ENCODE data around the gene H2AZ1.
"Not testable (repeated sequence)": the region's sequence is repeated elsewhere in the genome, so short reads cannot be mapped to it uniquely, and the experiment has no call there.

The H2AZ1 gene

DNA sequence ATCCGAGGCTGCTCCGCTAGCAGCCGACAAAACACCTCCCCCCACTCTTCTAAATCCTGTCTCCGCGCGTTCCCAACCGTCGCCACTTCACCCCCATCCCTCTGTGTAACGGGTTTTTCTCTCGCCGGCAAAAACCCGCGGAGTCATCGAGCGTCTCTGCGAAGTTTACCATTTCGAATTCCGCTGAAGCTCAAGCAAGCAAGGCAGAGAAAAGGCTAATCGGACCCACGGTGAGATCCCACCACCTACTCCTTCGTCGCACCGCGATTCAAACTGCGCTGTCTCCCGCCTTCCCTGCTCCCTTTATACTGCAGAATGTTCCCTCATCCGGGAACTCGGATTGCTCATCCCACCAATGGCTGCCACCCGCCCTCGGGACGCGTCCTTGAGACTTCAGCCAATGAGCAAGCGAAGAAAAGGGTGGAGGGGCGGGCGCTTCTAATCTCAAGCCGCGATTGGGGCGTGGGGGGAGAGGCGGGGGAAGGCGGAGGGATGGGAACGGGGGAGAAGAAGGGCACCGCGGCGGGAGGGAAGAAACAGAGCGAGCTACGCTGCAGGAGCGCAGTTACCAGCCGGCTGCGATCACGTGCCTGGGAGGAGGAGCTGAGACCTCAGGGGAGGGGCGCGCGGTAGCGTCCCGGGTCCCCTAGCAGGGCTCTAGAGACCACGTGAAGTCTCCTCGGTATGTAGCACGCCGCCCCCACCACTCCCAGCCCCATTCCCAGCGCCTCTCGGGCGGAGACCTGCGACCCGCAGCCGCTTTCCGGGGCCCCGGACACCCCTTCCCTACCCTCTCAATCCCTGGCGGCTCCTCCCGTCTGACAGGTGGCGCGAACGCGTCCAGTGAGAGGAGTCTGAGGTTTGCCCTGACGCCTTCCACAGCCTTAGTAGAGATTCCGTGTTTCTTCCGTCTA is at the start of gene H2AZ1:
Gene H2AZ1, minus strand, starts transcription at position 277 of the 914 bp plus-strand sequence. Its CDS starts 105 bp downstream, at position 172.
- peak; percentile 99 for DNase-seq

DNA sequence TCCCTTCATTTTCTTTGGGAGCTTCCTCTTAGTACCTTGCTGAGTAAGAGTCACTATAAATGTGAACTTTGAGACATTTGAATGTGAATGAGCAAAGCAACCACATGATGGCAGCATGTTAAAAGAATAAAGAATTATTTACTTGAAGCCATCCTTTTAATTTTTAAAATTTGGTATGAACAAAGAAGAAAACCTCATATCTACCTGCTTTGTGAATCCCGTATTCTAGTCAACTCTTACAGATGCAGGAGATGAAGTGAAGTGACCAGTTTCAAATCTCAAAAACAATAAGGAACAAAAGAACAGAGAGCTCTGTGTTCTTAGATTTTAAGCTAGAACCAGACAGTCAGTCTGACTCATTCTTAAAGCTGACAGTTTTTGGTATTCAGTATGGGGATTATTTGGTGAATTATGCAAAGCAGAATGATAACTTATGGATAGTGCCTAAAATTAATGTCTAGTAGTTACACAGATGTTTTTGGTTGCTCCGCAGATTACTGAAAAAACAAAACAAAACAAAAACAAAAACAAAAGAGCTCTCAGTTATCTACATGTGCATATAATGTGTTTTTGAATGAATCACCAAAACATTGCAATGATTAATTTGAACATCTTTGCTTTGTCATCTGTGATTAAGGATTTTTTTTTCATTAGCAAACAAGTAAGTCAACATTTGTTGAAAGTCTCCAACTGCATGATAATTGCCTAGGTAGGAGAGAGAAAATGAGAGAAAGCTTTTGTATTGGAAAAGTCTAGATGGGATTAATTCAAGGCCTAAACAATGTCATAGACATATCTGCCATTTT is 48.2 kb upstream of the H2AZ1 start:
- peak in 1 of 2 donors; percentile 0 for DNase-seq

DNA sequence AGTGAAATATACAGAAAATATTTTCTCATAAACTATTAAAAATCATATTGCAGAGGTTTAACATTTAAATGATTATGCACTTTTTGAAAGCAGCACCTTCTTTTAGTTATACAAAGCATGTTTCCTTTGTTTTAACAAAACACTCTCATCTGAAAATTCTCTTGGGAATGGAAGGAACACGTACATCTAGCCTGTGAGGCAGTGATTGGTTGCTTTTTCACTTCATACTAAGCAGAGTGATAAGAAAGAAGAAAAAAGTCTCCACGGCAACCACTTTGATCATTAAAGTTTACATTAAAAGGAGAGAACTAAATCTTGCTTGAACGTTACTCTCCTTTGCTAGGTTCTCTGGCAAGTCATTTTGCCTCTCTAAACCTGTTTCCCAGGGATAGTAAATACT is 41.7 kb upstream of the H2AZ1 start:
- no peak for DNase-seq

DNA sequence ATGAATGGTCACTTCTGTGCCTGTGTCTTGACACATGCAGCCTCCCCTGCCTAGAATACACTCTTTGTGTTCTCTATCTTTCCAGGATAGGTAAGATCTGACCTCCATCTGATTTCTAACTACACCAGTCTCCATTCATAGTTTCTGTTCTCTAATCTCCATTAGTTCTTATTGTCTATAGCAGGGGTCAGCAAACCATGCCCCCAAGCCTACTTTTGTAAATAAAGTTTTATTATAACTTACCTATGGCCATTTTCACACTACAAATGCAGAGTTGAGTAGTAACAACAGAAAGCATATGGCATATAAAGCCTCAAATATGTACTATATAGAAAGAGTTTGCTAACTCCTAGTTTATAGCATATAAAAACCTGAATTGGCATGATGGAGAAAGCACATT is 37.6 kb upstream of the H2AZ1 start:
- no peak for DNase-seq

DNA sequence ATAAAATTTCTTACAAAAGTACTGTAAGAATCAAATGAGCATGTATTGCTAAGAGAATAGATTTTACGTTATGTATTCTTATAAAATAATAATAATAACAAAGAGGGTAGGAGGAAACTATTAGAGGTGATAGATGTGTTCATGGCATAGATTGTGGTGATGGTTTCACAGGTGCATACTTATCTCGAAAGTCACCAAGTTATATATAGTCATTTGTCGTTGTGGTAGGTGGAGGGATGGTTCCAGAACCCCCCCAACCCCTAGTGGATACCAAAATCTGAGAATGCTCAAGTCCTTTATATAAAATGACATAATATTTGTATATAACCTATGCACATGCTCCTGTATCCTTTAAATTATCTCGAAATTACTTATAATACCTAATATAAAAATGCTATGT is 36.7 kb upstream of the H2AZ1 start:
- no peak for DNase-seq

DNA sequence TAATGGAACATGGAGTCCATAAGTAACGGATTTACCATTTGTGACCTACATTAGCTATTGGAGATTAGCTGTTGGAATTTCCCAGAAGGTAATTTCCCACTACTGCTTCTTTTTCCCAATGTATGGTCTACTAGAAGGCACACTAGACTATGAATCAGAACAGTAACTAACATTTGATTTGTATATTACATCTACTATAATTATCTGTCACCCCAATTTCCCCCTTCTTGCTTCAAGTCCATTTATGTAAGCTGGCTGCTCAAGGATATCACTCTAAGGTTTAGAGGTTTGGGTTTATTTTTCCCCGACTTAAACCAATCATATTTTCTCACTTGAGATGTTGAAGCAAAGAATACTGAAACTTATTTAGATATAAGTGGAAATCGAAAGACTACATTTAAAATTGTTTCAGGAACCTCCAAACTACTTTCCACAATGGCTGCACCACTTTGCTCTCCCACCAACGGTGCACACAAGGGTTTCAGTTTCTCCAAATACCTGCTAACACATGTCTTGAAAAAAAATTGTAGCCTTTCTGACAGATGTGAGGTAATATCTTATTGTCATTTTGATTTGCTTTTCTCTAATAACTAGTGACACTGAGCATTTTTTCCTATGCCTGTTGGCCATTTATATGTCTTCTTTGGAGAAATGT is 33.3 kb upstream of the H2AZ1 start:
- DNase-seq = peak in 1 of 2 donors; percentile 2

DNA sequence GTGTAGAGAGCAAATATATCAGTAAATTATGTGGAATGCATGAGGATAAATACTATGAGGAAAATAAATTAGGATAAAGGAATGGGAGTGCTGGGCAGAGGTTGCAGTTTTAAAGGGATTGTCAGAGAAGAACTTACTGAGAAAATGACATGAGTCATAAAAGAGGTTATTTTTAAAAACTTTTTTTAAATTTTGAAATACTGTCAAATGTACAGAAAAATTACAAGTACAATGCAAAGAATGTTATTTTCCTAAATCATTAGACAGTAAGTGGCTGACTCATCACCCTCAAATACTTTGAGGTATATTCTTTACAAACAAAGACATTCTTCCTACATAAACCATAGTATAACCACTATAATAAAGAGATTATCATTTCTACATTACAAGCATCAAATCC is 29.8 kb upstream of the H2AZ1 start:
- no peak for DNase-seq

DNA sequence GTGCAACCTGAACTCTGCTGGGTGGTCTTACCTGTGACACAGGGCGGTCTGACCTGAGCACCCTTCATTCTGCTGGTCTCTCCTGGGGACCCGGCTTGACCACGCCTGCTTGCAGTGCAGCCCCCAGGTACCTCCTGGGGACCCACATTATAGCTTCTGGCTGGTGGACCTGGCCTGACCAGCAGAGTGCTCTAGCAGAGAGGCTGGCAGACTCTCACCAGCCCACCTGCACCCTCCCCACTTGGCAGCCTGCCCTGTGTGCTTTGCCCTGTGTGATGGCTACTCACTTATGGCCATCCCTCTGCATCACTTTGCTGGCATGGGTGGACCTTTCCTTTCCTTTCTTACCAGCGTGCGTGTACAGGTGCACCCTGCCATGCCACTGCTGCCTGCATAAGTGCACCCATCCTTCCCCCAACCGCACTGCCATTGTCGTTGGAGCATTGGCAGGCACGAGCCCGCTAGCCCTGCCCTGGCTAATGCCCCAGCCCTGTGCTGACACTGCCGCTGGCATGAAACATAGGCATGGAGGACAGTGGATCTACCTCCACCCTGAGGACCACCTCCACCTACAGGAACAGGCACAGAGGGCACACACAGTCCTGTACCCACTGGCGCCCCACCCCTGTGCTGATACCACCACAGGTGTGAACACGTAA is 21.5 kb upstream of the H2AZ1 start:
- no peak for DNase-seq

DNA sequence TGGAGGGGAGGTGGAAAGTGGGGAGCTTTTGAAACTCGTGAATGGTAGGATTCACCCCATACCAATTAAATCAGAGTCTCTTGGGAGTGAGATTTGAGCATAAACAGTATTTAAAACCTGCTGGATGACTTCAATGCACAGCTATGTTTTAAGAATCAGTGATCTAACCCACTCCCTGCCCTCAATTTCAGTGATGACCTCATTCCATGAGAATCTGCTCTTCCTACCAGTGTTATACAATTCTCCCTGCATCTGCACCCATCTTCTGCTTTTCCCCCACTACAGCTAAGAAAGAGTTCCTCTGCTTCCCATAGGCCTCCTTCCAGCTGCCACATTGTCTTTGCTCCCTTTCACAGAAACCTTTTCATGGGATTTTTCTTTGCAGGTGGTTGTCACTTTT is 18.3 kb upstream of the H2AZ1 start:
- no peak for DNase-seq

DNA sequence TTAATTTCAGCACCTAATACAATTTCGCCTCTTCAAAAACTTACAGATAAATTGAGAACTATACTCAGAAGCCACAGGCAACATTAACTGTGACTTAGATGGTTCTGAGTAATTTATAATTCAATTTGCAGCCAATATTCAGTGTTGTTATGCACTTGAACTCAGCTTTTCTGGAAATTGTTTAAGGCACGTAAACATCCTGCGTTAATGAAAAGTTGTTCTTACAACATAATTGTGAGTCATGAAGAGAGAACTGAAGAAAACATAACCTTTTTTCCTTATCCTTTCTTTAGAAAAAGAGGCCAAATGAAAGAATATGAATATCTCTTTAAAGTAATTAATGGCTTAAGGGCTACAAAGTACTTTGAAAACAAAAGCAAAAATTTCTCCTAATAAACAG is 16.6 kb upstream of the H2AZ1 start:
- no peak for DNase-seq

DNA sequence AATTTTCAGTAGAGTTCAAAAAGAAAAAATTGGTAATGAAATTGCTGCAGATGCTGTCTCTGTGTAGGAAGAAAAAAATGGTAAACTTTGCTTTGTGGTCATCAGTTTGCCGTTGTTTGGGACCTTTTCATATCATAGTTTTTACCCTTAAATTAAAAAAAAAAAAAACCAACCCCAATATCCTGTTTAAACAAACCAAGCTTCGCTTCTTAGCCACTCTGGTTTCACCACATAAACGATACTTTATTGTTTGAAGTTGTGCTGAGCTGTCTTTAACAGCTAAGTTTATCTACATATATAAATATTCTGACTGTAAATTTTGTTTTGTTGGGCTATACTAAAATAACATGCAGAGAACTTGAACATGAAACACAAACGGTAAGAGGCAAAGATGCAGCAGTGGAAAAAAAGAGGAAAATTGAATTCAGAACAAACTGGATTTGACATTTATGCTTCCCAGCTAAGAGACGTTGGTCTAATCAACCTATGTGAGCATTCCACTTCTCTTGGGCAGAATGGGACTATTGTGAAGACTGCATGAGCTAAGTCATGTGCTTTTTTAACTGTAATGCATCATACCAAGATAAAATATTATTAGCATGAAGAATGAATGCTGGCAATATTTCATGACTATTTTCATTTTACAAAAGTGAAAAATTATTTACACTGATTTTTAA is 15.7 kb upstream of the H2AZ1 start:
- DNase-seq = no peak

DNA sequence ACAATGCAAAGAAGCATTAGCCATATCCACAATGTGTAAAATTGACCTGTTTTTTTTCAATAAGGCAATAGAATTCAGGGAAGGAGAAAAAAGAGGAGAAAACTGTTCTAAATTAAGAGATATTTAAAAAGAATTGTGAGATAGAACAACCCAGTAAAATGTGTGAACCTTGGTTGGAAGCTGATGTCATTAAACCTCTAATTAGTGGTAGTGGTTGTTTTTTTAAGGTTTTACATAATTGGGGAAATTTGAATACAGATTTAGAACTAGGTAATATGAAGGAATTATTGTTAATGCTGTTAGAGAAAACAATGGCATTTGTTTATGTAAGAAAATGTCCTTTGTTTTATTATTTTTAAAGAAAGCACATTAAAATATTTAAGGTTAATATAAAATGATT is 15.1 kb upstream of the H2AZ1 start:
- DNase-seq = no peak

DNA sequence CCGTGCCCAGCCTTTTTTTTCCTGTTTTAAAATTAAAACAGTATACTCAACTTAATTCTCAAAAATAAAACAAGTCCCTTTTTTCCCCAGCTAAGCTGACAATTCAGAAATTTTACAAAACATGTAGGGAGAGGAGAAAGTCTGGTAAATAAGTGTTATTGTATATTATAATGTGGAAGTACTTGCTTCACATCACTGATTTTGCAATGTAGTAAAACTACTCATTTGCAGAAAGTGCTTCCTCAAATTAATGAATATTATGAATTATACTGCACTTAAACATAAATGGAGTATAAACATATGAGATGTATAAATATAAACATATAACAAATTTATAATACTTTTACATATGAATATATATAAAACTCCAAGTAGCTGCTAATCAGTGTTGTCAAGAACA is 11.6 kb upstream of the H2AZ1 start:
- DNase-seq = peak; percentile 42 to 60

DNA sequence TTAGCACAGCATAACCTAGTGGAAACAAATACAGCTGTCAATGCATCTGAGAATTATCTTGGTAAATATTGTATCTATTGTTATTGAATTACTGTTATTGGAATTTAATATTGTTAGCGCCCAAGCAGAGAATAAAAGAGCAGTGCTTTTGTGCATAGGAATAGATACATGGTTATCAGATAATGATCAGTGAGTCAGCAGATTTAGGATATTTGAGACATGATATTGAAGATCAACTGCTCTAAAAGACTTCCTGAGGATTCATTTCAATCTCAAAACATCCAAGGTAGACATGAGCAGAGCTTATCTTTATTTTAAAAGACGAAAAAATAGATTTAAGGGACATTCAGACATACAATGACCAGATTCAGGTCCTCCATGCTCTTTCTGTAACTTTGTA is 10.6 kb upstream of the H2AZ1 start:
- no peak for DNase-seq

DNA sequence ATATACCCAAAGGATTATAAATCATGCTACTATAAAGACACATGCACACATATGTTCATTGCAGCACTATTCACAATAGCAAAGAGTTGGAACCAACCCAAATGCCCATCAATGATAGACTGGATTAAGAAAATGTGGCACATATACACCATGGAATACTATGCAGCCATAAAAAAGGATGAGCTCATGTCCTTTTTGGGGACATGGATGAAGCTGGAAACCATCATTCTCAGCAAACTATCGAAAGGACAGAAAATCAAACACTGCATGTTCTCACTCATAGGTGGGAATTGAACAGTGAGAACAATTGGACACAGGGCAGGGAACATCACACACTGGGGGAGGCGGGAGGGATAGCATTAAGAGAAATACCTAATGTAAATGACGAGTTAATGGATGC is 8.1 kb upstream of the H2AZ1 start:
- DNase-seq = not testable (repeated sequence)

DNA sequence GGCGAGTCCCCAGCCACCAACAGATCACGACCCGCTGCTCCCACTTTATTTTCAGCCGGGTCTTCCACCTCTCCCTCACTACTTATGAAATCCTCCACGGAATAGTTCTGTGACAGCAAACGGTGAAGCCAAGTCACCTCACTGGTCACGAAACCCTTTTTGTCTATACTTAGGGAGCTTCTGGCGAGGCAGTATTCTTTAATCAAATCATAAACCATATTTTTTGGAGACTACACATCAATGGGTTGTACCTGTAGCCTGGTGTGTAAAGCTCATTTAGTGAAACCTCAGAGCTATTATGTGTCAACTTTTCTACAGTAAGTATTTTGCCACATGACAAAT is 809 bp upstream of the H2AZ1 start:
- no peak for DNase-seq

DNA sequence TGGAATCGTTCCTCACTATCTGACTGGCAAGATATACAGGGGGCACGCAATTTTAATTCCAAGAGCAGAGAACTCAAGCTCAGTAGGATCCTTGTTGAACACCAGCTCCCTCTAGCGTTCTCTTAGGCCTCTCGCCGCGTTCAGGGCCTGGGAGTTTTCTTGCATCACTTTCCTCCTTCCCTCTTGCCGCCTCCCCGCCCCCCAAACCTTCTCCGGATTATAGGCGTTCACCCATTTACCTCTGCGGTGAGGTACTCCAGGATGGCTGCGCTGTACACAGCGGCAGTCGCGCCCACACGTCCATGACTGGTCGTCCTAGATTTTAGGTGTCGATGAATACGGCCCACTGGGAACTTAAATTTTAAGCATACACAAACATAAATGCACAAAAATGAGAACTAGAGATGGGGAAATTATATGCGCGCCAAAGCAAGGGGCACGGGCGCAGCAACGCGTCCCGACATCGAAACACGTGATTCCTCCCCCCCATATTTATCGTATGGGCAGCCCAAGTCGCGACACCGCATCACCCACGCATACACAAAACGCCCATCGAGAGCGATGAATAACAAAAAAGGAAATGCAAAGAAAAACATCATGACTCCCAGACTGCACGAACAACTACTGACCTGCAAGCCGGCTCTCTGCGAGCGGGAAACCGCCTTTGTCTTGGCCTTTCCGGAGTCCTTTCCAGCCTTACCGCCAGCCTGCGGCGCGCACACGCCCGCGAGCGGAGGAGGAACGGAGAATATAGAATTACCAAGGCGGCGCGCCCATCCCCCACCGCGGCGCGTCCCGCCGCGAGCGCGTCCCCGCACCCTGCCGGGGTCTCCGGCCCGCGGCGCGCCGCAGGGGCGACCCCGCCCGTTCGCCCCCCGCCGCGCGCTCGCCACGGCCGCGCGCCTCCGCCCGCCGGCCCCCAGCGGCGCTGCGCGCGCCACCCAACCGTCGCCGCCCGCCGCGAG is 759 bp downstream of the H2AZ1 start:
- DNase-seq = peak; percentile 84 to 97

DNA sequence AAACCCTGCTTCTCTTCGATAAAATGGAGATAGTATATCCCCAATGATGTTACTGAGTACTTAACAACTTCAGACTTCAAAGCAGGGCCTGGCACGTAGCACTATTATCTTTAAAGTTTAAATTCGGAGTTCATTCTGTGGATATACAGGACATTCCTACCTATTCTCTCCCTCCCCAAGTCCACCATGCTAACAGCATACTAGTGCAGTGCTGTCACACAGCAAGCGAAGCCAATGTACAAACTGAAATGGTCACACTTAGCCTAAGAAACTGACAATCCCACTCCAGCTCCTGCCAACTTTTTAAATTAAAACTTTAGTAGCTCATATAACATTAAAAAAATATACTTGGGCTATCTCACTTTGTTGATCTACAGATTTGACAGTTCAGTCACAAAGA is 2.5 kb downstream of the H2AZ1 start:
- no peak for DNase-seq

DNA sequence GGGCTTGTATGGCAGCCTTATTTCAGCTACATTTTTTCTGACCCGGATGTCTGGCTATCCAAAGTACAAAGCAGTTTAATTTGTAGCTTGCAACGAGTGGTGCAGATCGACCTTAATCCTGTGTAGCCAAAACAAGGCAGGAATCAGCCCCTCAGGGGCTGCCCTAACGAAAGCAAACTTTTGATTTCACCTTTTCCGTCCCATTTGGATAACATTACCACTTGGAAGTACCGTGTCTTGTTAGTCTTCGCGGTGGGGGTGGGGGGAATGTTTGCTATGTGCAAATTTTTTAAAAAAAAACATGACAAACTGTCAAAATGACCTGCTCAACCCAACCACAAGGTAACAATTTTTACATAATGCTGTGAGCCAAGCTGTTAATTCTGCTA is 2.9 kb downstream of the H2AZ1 start:
- no peak for DNase-seq

DNA sequence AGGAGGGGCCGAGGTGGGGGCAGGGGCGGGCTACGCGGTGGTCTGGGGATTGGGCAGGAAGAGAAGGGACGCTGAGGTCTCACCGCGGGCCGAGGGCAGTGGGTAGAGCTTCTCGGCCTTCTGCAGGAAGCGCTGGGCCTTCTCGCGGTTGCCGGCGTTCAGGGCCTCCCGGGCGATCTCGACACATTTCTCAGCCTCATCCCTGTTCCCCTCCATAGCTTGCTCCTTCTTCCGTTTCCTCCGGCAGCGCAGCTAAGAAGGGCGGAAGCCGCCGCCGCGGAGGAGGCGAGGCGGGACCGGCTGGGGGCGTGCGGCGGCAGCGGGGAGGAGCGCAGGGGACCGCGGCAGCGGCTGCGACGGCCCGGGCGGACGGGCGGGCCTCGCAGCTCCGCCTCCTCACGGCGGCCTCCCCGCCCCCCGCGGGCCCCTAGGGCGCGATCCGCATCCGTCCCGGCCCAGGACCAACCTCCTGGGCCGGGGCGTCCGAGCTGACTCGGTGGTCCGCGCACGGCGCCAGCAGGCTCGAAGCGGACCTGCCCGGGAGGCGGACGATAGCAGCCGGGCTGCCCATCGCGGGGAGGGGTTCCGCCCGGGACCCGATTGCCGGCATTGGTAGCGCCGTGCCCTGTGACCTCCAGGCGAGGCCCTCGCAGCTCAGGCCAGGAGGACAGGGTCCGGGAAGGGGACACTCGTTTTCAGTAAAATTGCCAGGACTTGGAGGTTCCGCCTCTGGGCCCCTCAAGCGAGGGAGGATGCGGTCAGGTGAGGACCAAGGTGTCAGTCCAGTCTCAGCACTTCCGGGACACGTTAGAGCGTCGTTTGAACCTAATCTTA is 3.5 kb downstream of the H2AZ1 start, which contains the start of gene DNAJB14:
Gene DNAJB14, minus strand, starts transcription at position 263 of the 834 bp plus-strand sequence. Its CDS starts 47 bp downstream, at position 216.
- DNase-seq = peak; percentile 76 to 77
